ENCODE data around the gene RELN. TPM values are rescaled to one million over a fixed set of nuclear protein-coding genes. Genes with fewer than 3 reads are reported as not detected.

RELN gene
- total RNA-seq, 1 experiment from 2014 or later = 0.20 TPM

DNA sequence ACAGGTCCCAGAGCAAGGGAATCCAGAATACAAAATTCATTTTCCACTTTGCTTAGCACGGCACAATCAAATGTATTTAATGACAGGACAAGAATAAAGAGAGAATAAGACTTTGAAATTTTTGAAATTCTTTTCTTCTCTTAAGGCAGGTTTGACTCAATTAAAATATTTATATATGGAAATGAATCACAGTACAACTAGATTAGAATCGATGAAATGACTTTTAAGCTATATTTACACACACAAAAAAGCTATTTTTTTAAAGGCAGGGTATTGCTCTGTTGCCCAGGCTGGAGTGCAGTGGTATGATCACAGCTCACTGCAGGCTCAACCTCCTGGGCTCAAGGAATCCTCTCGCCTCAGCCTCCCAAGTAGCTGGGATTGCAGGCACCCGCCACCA lies 278.0 kb downstream of the RELN start:
- TF ChIP-seq CBX3 (IDR thresholded peaks at IDR 0.05; ENCODE audit: low read depth) = no peak
- TF ChIP-seq RAD21 (IDR thresholded peaks at IDR 0.05; ENCODE audit: low read depth) = no peak
- no peak for TF ChIP-seq ELF1 (IDR thresholded peaks at IDR 0.05; ENCODE audit: borderline replicate concordance, low read depth)
- TF ChIP-seq POLR2A (IDR thresholded peaks at IDR 0.05; ENCODE audit: borderline replicate concordance, extremely low read depth, insufficient read depth, insufficient read length) = no peak
- no peaks in the 10 kb centered on the region for H3K4me1 ChIP-seq (ENCODE audit: control insufficient read depth in 1 of 2, insufficient read depth in 2 of 2, low read length in 2 of 2)
- no peaks in the 10 kb centered on the region for H3K79me2 ChIP-seq (ENCODE audit: insufficient read depth, low read length)
- ChIA-PET POLR2A (no interaction called here), RAD21 (ENCODE audit: low non-redundant PET in 1 of 2, low total read pairs in 2 of 2, uncharacterized antibody in 2 of 2, unreplicated experiment in 2 of 2) (no interaction called here), CTCF (no interaction called here)
- DNase-seq (ENCODE audit: low read depth, low spot score) (no peak), ATAC-seq (no peak)
- no peak overlapping the region for H3K4me3 ChIP-seq (replicated peaks in 1 of 2; ENCODE audit: low read depth in 1 of 2, low read length in 2 of 2)
- no peaks in the 10 kb centered on the region for H3K9me2 ChIP-seq (ENCODE audit: insufficient read depth)
- no peak overlapping the region for H3K27ac ChIP-seq (ENCODE audit: low read depth, low read length)
- H3K27me3 ChIP-seq (ENCODE audit: insufficient read depth, low read length) = peaks cover 43% of the 10 kb centered on the region
- no TSS peak for BruUV-seq (replicated peaks)
- no peaks in the 10 kb centered on the region for H3K36me3 ChIP-seq (ENCODE audit: control insufficient read depth in 1 of 2, insufficient read depth in 2 of 2, low read length in 2 of 2)
- no peak overlapping the region for H3K4me2 ChIP-seq (ENCODE audit: low read length)
- no peak overlapping the region for H3K9ac ChIP-seq (ENCODE audit: low read length)
- H3K9me3 ChIP-seq (ENCODE audit: control insufficient read depth in 1 of 2, insufficient read depth in 1 of 2, low read depth in 1 of 2, low read length in 2 of 2) = no peaks in the 10 kb centered on the region
- intact Hi-C loops (cut with micrococcal nuclease) = no loop called here
- no peak overlapping the region for H2AFZ ChIP-seq (ENCODE audit: low read depth, low read length, poor library complexity, severe bottlenecking)
- H4K20me1 ChIP-seq (ENCODE audit: insufficient read depth) = no peaks in the 10 kb centered on the region

DNA sequence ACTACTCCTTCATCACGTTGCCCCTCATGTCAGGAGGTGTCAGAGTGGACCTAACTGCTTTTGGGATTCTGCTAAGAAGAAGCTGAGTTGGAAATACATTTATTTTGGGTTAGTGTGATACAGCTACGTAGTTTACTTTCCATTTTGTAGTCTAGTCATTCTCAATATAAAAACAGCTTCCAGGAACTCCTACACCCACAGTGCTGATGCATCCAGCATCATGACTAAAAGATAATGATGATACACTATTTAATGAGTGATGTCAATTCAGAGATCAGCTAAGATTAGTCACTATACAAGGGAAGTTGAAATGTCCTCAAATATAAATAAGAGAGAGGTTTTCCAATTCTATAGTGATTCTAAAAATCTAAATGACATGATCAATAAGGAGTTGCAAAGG lies 279.2 kb downstream of the RELN start:
- H3K4me3 ChIP-seq (replicated peaks in 1 of 2; ENCODE audit: low read depth in 1 of 2, low read length in 2 of 2) = no peak overlapping the region
- no peaks in the 10 kb centered on the region for H3K79me2 ChIP-seq (ENCODE audit: insufficient read depth, low read length)
- H3K27ac ChIP-seq (ENCODE audit: low read depth, low read length) = no peak overlapping the region
- H2AFZ ChIP-seq (ENCODE audit: low read depth, low read length, poor library complexity, severe bottlenecking) = no peak overlapping the region
- no peak overlapping the region for H3K9ac ChIP-seq (ENCODE audit: low read length)
- RAD21 ChIA-PET (ENCODE audit: low non-redundant PET in 1 of 2, low total read pairs in 2 of 2, uncharacterized antibody in 2 of 2, unreplicated experiment in 2 of 2) = no interaction called here
- intact Hi-C loops (cut with micrococcal nuclease) = no loop called here
- H3K9me2 ChIP-seq (ENCODE audit: insufficient read depth) = no peaks in the 10 kb centered on the region
- POLR2A ChIA-PET = no interaction called here
- no peak overlapping the region for H3K4me2 ChIP-seq (ENCODE audit: low read length)
- no peak for TF ChIP-seq SIN3A (IDR thresholded peaks at IDR 0.05; ENCODE audit: low read depth)
- TF ChIP-seq, protein P1, sequence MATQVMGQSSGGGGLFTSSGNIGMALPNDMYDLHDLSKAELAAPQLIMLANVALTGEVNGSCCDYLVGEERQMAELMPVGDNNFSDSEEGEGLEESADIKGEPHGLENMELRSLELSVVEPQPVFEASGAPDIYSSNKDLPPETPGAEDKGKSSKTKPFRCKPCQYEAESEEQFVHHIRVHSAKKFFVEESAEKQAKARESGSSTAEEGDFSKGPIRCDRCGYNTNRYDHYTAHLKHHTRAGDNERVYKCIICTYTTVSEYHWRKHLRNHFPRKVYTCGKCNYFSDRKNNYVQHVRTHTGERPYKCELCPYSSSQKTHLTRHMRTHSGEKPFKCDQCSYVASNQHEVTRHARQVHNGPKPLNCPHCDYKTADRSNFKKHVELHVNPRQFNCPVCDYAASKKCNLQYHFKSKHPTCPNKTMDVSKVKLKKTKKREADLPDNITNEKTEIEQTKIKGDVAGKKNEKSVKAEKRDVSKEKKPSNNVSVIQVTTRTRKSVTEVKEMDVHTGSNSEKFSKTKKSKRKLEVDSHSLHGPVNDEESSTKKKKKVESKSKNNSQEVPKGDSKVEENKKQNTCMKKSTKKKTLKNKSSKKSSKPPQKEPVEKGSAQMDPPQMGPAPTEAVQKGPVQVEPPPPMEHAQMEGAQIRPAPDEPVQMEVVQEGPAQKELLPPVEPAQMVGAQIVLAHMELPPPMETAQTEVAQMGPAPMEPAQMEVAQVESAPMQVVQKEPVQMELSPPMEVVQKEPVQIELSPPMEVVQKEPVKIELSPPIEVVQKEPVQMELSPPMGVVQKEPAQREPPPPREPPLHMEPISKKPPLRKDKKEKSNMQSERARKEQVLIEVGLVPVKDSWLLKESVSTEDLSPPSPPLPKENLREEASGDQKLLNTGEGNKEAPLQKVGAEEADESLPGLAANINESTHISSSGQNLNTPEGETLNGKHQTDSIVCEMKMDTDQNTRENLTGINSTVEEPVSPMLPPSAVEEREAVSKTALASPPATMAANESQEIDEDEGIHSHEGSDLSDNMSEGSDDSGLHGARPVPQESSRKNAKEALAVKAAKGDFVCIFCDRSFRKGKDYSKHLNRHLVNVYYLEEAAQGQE (IDR thresholded peaks at IDR 0.05; ENCODE audit: low read depth) = no peak
- no peak for TF ChIP-seq POLR2A (IDR thresholded peaks at IDR 0.05; ENCODE audit: borderline replicate concordance, extremely low read depth, insufficient read depth, insufficient read length)
- no peak for TF ChIP-seq EZH2 (IDR thresholded peaks at IDR 0.05)
- TF ChIP-seq, protein P2, sequence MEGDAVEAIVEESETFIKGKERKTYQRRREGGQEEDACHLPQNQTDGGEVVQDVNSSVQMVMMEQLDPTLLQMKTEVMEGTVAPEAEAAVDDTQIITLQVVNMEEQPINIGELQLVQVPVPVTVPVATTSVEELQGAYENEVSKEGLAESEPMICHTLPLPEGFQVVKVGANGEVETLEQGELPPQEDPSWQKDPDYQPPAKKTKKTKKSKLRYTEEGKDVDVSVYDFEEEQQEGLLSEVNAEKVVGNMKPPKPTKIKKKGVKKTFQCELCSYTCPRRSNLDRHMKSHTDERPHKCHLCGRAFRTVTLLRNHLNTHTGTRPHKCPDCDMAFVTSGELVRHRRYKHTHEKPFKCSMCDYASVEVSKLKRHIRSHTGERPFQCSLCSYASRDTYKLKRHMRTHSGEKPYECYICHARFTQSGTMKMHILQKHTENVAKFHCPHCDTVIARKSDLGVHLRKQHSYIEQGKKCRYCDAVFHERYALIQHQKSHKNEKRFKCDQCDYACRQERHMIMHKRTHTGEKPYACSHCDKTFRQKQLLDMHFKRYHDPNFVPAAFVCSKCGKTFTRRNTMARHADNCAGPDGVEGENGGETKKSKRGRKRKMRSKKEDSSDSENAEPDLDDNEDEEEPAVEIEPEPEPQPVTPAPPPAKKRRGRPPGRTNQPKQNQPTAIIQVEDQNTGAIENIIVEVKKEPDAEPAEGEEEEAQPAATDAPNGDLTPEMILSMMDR (IDR thresholded peaks at IDR 0.05 in 2 of 3, conservative IDR thresholded peaks at IDR 0.05 in 1 of 3; ENCODE audit: borderline replicate concordance in 1 of 3, insufficient read depth in 1 of 3, low read depth in 2 of 3, low read length in 2 of 3) = no peak
- TF ChIP-seq EZH2phosphoT487 (IDR thresholded peaks at IDR 0.05; ENCODE audit: borderline replicate concordance) = no peak
- no peak for TF ChIP-seq ZFX (IDR thresholded peaks at IDR 0.05)
- no peak for TF ChIP-seq EGR1 (IDR thresholded peaks at IDR 0.05; ENCODE audit: low read depth)
- no peak for TF ChIP-seq SP1 (IDR thresholded peaks at IDR 0.05; ENCODE audit: low read depth)
- no peak for TF ChIP-seq FOSL1 (IDR thresholded peaks at IDR 0.05; ENCODE audit: low read depth)
- TF ChIP-seq ZNF274 (IDR thresholded peaks at IDR 0.05; ENCODE audit: low read depth, low read length) = no peak
- TF ChIP-seq CBX3 (IDR thresholded peaks at IDR 0.05; ENCODE audit: low read depth) = no peak
- TF ChIP-seq ELF1 (IDR thresholded peaks at IDR 0.05; ENCODE audit: borderline replicate concordance, low read depth) = no peak
- TF ChIP-seq, protein P3, sequence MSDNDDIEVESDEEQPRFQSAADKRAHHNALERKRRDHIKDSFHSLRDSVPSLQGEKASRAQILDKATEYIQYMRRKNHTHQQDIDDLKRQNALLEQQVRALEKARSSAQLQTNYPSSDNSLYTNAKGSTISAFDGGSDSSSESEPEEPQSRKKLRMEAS (IDR thresholded peaks at IDR 0.05) = no peak
- no peaks in the 10 kb centered on the region for H3K9me3 ChIP-seq (ENCODE audit: control insufficient read depth in 1 of 2, insufficient read depth in 1 of 2, low read depth in 1 of 2, low read length in 2 of 2)
- CTCF ChIA-PET = no interaction called here
- DNase-seq (ENCODE audit: low read depth, low spot score) = no peak
- BruUV-seq (replicated peaks) = no TSS peak
- no peaks in the 10 kb centered on the region for H4K20me1 ChIP-seq (ENCODE audit: insufficient read depth)
- no peaks in the 10 kb centered on the region for H3K4me1 ChIP-seq (ENCODE audit: control insufficient read depth in 1 of 2, insufficient read depth in 2 of 2, low read length in 2 of 2)
- peaks cover 44% of the 10 kb centered on the region for H3K27me3 ChIP-seq (ENCODE audit: insufficient read depth, low read length)
- no peak for ATAC-seq
- H3K36me3 ChIP-seq (ENCODE audit: control insufficient read depth in 1 of 2, insufficient read depth in 2 of 2, low read length in 2 of 2) = no peaks in the 10 kb centered on the region

Data from HCT116 (cell line).